ENCODE measurements around the gene SNX15.

DNA sequence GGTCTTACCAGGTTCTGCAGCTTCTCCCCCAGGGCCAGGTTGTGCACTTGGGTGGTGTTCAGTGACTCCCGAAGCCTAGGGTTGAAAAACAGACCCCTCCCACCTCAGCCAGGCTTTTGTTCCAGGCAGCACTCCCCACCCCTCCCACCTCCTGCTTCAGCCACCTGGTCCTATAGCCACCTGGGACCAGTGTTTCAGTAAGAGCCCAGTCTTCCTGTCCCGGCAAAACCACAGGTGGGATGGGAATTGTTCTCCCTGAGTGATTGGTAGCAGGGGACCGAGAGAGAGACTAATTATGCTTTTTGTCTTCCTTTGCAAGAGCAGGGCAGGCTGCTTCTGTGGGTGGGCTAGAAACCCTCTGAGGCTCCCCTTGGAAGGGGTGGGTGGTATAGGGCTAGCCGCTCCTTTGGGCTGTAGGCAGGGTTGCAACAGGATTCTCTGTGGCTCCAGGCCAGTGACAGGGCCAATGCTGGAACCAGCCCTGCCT is 39.6 kb downstream of the SNX15 start:
- TF ChIP-seq, protein P1, sequence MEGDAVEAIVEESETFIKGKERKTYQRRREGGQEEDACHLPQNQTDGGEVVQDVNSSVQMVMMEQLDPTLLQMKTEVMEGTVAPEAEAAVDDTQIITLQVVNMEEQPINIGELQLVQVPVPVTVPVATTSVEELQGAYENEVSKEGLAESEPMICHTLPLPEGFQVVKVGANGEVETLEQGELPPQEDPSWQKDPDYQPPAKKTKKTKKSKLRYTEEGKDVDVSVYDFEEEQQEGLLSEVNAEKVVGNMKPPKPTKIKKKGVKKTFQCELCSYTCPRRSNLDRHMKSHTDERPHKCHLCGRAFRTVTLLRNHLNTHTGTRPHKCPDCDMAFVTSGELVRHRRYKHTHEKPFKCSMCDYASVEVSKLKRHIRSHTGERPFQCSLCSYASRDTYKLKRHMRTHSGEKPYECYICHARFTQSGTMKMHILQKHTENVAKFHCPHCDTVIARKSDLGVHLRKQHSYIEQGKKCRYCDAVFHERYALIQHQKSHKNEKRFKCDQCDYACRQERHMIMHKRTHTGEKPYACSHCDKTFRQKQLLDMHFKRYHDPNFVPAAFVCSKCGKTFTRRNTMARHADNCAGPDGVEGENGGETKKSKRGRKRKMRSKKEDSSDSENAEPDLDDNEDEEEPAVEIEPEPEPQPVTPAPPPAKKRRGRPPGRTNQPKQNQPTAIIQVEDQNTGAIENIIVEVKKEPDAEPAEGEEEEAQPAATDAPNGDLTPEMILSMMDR (IDR thresholded peaks at IDR 0.05) = no peak
- TF ChIP-seq POLR2A (IDR thresholded peaks at IDR 0.05) = no peak
